ENCODE results near the gene TAPBP.

Gene TAPBP

DNA sequence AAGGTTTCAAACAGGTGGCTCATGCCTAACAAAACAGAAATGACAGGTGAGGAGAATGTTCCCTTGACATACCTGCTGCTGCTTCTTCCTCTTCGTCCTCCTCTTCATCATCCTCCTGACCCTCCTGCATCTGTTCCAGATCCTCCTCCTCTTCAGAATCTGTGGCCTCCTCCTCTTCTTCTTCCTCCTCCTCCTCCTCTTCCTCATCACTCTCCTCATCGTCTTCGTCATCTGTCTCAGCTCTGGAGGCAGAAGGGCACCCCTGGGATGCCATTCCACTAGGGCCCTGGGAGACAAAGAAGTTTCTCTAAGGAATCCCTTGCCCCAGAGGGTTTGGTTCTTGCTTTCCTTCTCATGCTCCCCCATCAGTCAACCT is 6.0 kb upstream of the TAPBP start:
- DNase-seq (ENCODE audit: low read depth) = no peak

DNA sequence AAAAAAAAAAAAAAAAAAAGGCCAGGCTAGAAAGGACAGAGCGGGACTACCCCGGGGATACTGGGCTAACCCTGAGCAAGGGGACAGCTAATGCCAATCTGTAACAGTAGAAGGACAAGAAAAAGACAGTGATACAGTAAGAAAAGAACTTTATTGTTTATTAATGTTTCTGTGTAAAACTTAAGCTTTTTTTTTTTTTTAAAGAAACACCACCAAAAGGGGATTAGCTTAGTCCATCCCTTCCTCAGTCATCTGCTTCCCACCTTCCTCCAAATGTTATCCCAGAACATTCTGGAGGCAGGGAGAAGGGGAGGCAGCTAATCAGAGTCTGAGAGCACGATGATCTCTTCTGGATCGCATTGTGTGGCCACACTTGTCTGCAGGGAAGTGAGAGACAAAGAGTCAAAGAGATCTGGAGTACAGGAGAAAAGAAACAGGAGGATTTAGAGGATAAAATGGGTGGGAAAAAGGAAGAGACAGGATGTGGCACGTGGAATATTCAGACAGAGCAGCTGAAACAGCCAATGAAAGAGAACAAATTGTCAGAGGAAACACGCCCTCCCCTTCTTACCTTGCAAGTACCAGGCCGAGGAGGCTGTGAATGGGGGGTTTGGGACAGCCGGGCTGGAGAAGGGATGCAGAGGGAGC is 4.7 kb upstream of the TAPBP start:
- DNase-seq (ENCODE audit: low read depth) = no peak

DNA sequence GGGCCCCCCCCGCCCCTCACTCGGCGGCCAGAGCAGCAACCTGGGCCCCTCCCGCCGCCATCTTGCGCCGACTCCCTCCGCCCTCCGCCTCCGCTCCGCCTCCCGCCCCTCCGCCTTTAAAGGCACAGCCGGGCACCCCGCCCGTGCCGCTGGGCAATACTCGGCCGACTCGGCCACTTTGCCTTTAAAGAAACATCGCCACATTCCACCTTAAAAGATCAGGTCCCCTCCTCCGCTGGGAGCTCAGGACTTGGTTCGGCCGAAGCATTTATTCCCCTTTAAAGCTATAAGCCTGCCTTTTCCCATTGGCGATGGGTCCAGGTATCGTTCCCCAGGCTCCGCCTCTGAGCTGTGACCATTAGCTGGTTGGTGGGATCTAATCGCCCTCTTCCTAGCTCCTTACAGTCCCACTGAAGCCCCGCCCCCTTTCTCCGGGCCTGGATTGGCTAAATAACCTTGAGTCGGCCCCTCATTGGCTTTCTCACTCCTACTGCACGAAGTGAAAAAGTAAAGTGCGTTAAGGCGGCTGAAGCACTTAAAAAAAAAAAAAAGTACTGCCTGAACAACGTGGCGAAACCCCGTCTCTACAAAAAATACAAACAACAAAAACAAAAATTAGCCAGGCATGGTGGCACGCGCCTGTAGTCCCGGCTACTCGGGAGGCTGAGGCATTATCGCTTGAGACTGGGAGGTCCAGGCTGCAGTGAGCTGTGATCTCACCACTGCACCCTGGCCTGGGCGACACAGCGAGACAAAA is 4.0 kb upstream of the TAPBP start, which contains the start of gene ZBTB22:
ZBTB22 (minus strand) TSS at position 76 of the 757 bp plus-strand sequence. CDS start 828 bp downstream, outside the sequence.
- DNase-seq (ENCODE audit: low read depth) = peak; percentile 97

DNA sequence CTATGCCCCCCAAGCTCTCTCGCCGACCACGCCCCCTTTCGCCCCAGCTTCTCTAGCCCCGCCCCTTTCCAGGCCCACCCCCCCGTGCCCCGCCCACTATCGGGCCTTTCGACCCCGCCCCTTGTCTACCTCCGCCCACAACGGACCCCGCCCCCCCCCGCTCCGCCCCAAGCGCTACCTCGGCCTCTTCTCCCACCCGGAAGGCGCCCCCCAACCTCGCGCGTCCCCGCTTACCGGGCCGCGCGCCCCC is 3.5 kb upstream of the TAPBP start:
- no peak for DNase-seq (ENCODE audit: low read depth)

DNA sequence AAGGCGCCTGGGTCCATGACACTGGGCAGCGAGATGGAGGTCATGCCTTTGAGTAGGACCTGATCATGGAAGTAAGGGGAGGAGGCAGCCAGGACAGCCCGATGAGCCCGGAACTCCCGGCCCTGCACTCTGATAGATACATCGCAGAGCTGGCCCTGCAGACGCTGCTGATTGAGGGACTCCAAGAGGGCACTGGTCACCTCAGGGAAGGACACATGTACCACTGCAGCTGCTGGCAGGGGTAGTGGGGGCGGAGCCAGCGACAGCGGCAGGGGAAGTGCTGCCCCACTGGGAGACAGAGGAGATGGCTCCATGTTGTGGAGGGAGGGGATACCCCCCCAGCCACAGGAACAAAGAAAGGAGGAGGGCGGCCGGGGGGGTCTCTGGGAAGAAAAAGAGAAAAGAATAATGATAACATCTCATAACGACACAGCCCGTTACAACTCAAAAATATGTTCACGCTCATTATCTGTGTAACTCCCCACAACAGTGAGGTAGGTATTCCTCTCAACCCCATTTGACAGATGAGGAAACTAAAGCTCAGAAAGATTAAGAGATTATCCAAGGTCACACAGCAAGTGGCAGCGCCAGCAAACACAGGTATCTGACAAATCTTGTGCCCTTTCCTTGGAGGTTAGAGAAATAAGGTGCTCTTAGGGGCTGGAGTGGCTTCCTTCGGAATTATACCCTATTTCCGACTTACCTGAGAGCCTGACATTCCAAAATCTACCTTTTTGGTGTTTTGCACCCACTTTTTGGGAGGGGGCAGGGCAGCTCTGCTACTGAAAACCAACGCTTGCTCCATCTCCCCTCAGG is 2.9 kb upstream of the TAPBP start:
- no peak for DNase-seq (ENCODE audit: low read depth)

DNA sequence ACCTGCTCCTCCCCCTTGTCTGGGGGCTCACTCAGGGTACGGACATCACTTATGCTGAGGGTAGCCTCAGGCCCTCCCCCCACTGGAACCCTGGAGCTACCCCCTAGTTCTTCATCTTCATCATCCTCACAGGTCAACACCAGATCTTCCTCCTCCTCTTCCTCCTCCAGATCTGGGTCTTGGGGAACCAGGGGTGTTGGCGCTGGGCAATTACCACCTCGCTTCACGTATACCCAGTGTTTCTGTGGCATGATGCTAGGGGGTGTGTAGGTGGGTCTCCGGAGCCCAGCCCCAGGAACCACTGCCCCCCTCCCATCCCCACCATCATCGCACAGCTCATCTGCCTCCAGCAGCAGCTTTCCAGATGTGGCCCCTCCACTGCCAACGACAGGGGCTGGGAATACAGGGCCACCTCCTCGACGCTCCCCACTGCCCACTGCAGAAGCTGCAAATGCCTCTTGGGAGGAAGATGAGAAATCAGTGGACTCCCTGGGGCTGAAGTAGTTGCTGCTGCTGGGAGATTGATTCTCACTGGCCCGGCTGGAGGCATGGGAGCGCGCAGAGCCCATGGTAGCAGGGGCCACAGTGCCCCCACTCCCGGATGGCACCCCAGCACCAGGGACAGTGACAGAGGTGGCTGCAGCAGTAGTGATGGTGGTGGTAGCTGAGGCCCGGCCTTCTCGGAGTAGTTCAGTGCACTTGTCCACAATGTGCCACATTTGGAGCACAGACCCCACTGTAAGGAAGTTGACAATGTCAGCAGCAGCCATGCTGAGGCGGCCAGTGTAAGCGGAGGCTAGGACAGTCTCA is 2.1 kb upstream of the TAPBP start:
- DNase-seq (ENCODE audit: low read depth) = no peak

DNA sequence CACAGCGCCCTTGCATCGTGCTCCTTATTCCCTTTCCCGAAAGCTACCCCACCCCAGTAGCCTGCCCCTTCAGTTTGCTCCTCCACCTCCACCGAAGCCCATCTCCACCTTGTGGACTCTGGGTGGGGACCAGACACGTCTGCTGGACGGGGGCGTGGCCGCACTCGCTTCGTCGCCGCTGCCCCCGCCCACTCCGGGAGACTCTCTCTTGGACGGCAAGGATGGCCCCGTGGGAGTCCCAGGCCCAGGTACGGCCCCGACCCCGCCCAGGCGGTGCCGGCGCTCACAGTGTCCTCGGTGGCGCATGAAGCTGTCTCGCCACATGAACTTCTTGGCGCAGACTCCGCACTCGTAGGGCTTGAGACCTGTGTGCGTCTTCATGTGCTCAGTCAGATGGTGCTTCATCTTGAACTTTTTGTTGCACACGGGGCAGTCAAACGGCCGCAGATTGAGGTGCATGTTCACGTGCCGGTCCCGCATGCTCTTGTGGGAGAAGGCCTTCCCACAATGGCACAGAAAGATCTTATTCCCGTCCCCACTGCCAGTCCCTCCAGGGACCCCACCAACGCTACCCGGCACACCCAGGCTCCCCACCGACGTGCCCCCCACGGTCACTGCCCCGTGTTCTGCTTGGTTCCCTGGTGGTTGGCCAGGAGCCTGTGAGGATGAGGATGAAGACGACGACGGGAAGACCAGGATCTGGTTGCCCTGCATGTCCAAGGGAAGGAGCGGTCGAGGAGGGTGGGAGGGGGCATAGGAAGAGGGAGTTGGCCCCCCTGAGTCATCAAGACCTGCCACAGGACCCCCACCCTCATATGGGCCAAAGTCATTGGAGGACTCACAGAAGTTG is 1.3 kb upstream of the TAPBP start:
- no peak for DNase-seq (ENCODE audit: low read depth)

DNA sequence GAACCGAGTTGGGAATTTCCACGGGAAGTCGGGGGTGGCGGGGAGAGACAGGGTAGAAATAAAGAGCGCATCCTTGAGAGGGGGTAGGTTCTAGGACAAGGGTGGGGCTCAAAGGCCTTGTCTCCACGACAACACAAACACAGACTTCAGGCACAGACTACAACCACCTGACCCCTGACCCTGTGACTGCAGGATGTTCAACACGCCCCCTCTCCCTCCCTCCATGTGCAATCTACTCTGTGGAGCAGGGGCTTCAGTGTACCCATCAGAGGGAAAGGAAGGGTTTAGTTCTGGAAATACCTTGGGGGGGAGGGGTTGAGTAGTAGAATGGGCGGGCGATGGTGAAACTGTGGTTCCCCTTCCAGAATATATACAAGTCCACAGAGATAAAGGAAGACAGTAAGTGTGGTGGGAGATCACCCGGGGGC is 651 bp upstream of the TAPBP start:
- peak; percentile 65 for DNase-seq (ENCODE audit: low read depth)

DNA sequence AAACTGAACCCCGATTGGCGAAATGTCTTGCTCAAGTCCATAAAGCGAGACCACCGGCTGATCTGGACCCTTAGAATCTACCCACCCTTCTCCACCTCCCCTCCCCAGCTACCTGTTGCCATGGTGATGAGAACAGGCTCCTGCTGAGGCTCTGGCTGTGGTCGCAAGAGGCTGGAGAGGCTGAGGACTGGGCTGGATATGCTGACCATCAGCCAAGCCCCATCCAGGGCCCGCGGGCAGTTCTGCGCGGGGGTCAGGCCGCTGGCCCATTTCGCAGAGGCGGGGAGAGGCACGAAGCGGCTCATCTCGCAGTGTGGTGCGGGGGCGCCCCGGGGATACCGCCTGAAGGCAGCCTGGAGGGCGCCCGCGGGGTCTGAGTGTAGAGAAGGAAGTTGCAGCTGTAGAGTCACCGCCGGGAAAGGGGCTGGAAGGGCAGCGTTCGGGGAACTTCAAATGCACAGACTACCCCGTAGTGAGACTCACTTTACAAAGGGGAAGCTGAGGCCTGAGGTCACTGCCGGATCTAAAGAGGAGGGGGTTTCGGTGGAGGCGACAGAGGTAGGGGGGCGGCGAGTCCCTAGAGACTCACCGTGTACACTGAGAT is 671 bp downstream of the TAPBP start:
- no peak for DNase-seq (ENCODE audit: low read depth)

DNA sequence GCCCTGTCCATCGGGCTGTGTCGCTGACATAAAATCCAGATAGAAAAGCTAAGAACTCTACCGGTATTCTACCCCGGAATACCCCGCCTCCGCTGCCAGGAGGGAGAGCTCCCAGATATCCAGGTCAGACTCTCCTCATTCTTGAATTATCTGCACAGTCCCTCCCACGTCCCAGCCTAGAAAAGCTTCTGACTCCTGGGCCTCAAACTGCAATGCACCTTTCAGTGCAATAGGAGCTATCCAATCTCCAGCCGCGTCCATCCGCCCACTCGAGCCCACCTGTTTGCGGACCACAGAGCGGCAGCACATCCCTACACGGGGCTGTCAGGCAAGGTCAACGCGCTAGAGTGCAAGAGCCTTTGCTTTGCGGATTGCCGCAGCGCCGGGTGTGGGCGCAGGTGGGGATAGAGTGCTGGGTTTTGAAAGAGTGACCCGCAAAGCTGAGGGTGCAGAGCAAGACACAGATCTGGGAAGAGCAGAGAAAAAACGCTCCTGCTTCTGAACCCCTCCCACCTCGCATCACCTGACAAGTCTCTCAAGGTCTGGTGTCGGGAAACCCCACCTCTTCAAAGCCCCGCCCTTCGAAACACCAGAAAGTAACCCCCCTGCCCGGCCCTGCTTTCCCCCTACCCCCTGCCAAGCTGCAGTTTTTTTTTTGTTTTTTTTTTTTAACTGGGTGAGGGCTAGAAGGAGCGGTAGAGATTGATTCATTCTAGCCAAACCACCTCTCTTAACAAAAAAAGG is 1.3 kb downstream of the TAPBP start:
- DNase-seq (ENCODE audit: low read depth) = no peak

DNA sequence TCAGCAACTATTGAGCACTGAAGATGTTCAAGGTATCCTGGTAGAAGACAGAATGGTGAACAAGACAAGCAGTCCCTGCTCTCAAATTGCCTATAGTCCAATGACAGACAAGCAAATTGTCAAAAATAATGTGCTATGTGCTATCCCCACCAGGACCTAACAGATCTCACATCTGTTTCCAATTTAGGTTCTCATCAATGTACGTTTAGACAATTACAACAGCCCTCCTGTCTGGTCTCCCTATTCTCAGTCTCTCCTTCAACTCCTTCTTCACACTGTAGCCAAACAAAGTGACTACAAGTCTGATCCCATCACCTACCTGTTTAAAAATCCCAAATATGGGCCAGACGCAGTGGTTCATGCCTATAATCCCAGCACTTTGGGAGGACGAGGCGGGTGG is 7.5 kb downstream of the TAPBP start:
- no peak for DNase-seq (ENCODE audit: low read depth)

DNA sequence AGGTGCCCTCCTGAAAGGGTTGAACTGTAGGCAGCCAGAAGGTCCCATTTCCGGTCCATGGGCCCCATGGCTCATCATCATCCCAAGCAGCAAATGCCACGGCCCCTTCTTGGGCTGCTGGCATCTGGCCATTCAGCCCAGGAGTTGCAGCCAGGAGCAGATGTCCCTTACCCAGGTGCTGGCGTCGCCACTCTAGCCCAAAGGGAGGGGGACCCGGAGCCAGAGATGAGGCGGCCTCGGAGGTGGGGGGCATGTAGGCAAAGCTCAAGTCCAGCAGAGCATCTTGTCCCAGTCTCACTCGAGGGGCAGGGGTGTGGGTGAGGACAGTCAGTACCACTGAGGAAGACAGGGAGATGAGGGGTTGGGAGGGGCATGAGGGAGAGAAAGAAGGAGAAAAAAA is 8.8 kb downstream of the TAPBP start:
- DNase-seq (ENCODE audit: low read depth) = no peak

DNA sequence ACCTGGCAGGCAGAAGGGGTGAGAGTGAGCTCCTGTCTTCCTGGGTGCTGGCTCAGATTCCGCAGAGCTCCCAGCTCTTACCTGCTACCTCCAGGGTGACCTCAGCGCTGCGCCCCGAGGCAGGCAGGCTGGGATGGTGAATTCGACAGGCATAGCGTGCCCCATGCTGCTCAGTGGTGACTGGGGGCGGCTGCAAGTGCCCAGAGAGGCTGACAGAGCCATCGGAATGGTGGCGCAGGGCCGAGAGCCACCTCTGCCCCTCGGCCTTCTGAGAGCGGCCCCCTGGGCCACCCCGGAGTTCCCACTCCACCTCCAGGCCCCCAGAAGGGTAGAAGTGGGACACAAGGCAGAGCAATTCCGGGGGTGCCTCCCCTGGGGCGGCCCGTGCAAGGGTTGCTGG is 9.7 kb downstream of the TAPBP start:
- DNase-seq (ENCODE audit: low read depth) = no peak

DNA sequence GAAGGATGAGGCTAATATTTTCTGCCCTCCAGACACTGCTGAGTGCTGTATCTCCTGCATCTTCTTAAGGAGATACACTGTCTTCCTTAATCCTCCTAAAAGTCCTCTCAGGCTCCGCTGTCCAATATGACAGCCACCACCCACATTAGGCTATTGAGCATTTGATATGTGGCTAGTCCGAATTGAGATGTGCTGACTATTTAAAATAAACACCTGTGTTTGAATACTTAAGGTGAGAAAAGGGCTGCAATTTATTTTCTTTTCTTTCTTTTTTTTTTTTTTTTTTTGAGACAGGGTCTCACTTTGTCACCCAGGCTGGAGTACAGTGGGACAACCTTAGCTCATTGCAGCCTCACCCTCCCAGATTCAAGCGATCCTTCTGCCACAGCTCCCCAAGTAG is 12.0 kb downstream of the TAPBP start:
- no peak for DNase-seq (ENCODE audit: low read depth)

DNA sequence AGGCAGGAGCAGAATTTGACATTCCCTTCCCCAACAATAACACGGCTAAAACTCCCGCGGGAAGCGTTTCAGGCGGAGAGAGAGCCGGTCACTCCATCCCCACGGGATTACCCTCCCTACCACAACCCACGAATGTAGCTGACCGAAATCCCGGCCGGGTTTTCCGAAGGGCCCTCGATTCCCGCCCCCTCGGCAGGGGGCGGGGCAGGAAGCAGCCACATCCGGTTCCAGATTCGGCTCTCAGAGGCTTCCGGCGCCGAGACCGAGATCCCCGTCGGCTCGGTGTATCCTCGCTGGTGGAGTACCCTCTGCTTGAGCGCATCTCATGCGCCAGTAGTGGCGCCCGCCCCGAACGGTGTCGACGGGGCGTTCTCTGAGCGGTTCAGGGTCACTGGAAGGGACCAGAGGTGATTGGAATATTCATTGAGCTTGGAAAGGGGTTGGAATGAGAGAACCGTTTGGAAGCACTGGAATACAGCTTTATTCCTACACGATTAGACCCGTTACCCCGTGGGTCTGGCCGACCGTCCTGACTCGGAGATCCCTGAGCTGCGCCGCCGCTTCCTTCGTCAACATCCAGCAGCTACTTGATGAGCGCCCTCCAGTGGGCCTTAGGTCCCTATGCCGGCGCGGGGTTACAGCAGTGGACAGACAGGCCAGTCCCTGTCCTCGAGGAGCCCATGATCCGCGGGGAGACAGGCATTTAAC is 14.5 kb downstream of the TAPBP start:
- DNase-seq (ENCODE audit: low read depth) = peak; percentile 68

DNA sequence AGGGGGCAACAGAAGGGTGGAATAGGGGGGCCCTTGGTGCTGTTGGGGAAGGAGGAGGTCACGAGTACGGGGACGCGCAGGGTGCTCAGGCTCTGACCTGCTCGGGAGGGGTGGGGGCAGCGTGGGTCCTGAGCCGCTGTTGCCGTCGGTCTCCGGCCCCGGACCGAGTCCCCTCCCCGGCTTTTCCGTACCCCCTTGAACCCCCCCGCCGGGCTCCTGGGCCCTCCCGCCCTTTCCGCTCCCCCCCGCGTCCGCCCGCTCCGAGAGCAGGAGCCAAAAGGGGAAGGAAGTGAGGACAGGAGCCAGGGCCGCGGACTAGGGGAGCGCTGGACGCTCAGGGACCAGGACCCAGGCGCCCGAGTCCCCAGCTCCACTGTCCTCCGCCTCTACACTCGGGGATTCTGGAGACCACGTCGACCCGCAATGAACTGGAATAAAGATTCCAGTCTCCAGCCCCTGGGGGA is 15.1 kb downstream of the TAPBP start, which contains the start of gene RGL2:
RGL2 (minus strand) TSS at position 170 of the 464 bp plus-strand sequence. CDS start 332 bp downstream, outside the sequence.
- no peak for DNase-seq (ENCODE audit: low read depth)

DNA sequence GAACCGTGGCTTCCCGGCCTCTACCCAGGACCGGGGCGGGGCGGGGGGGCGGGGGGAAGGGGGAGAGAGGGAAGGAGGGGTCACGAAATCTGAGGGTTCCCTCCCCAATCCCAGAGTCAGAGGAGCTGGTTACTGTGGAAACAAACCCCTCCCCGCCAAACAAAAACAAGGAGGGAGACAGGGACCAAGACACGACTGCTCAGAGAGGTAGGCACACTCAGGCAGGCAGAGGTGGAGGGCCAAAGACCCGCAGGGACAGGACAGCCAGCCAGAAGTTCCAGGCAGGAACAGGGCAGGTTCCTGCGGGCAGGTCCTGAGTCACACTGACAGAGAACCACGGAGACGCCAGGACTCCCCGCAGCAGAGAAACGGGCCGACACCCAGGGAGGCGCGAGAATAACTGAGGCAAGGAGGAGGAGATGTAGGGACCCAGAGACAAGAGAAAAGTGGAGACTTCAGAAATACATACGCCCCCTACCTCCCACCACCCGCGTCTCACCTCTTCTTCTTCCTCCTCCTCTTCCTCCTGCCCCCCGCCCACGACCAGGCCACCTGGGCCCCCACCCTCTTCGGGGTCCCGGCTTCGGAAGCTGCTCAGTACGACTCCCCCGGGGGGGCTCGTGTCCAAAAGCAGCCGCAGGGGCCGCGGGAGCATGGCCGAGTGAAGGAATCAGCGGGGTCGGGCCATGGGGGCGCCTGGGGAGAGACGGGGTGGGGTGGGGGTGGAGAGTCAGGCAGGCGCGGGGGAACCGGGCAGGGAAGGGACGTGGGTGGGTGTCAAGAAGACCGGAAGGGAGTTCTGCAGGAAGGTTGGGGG is 15.7 kb downstream of the TAPBP start:
- DNase-seq (ENCODE audit: low read depth) = peak; percentile 81

DNA sequence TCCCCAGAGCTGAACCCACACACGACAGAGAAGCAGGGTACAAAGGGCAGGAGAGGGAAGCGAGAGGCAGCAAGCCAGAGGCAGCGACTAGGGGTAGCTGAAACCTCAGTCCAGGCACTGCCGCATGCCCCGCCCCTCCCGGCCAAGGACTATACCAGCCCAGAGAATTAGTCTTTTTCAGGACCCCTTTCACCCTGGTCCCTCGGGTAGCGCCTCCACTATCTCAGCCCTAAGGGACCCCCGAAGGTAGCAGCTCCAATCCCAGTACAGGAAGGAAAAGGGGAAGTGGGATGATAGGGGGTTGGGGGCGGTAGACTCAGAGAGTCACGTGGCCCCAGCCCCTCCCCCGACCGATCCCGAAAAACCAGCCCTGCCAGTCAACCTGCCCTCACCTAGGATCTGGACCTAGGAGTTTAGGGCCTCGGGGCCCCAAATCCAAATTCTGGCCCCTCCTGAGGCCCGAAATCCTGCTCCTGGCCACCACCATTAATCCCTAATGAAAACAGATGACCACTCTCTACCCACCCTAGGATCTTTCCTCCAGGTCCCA is 16.4 kb downstream of the TAPBP start:
- no peak for DNase-seq (ENCODE audit: low read depth)
